Measurements from ENCODE around the gene RBM26. TPM values are rescaled to one million over a fixed set of nuclear protein-coding genes. Genes with fewer than 3 reads are reported as not detected.
A peak's percentile ranks its signal among the peaks of the same experiment; 100 is the strongest.

RBM26 gene
- total and polyA plus RNA-seq, 4 donors: 6.4 to 18.4 (median 12.3) TPM

GRCh38 chr13:79273045-79273444, 133.0 kb downstream of the RBM26 start:
- TF ChIP-seq HNF4A (conservative IDR thresholded peaks at IDR 0.05) (peak in 1 of 2 donors; percentile 34), SP1 (IDR thresholded peaks at IDR 0.05) (no peak), EGR1 (IDR thresholded peaks at IDR 0.05; ENCODE audit: low read depth in 2 of 2) (no peak)
- H3K36me3 ChIP-seq (ENCODE audit: control insufficient read depth in 4 of 4, insufficient read depth in 3 of 4, low read depth in 1 of 4, low read length in 3 of 4): no peaks in the 10 kb centered on the region
- H3K9ac ChIP-seq (ENCODE audit: low read depth in 1 of 2, low read length in 2 of 2): no peak overlapping the region
- H3K27me3 ChIP-seq (ENCODE audit: control insufficient read depth in 4 of 4, insufficient read depth in 4 of 4, low read length in 3 of 4): no peaks in the 10 kb centered on the region
- peaks cover 0 to 4% (median 1%) of the 10 kb centered on the region in 4 donors for H3K4me1 ChIP-seq (ENCODE audit: control insufficient read depth in 4 of 4, insufficient read depth in 4 of 4, low read length in 3 of 4)
- H3K9me3 ChIP-seq (ENCODE audit: control insufficient read depth in 4 of 4, low read length in 3 of 4): peaks cover 0 to under 1% (median 0%) of the 10 kb centered on the region in 4 donors
- no peak overlapping the region for H3K27ac ChIP-seq (ENCODE audit: low read depth in 1 of 2, low read length in 2 of 2)
- no peak overlapping the region for H3K4me3 ChIP-seq (ENCODE audit: low read depth in 1 of 3, low read length in 3 of 3)
- DNase-seq (ENCODE audit: low spot score): no peak

- DNase-seq (ENCODE audit: low spot score): no peak
- H3K9ac ChIP-seq (ENCODE audit: low read depth in 1 of 2, low read length in 2 of 2): no peak overlapping the region
- H3K27ac ChIP-seq (ENCODE audit: low read depth in 1 of 2, low read length in 2 of 2): no peak overlapping the region
- no peaks in the 10 kb centered on the region for H3K27me3 ChIP-seq (ENCODE audit: control insufficient read depth in 4 of 4, insufficient read depth in 4 of 4, low read length in 3 of 4)
- H3K4me3 ChIP-seq (ENCODE audit: low read depth in 1 of 3, low read length in 3 of 3): no peak overlapping the region
- H3K4me1 ChIP-seq (ENCODE audit: control insufficient read depth in 4 of 4, insufficient read depth in 4 of 4, low read length in 3 of 4): peaks cover 0 to 4% (median 1%) of the 10 kb centered on the region in 4 donors
- peak; percentile 45 to 50 for TF ChIP-seq HNF4A (conservative IDR thresholded peaks at IDR 0.05)
- no peak for TF ChIP-seq YY1 (IDR thresholded peaks at IDR 0.05)
- TF ChIP-seq EGR1 (IDR thresholded peaks at IDR 0.05; ENCODE audit: low read depth in 2 of 2): no peak
- H3K9me3 ChIP-seq (ENCODE audit: control insufficient read depth in 4 of 4, low read length in 3 of 4): peaks cover 0 to 2% (median 0%) of the 10 kb centered on the region in 4 donors
- no peaks in the 10 kb centered on the region for H3K36me3 ChIP-seq (ENCODE audit: control insufficient read depth in 4 of 4, insufficient read depth in 3 of 4, low read depth in 1 of 4, low read length in 3 of 4)
- WGBS: 12% methylated on average over 1 of the region's 1 CpG
Measured at GRCh38 chr13:79271616-79272015, 134.4 kb downstream of the RBM26 start.

GRCh38 chr13:79270859-79271258, 135.2 kb downstream of the RBM26 start:
- no peak for DNase-seq (ENCODE audit: low spot score)
- no peak overlapping the region for H3K9ac ChIP-seq (ENCODE audit: low read depth in 1 of 2, low read length in 2 of 2)
- no peaks in the 10 kb centered on the region for H3K36me3 ChIP-seq (ENCODE audit: control insufficient read depth in 4 of 4, insufficient read depth in 3 of 4, low read depth in 1 of 4, low read length in 3 of 4)
- 49% methylated on average over 3 of the region's 3 CpGs for WGBS
- H3K4me1 ChIP-seq (ENCODE audit: control insufficient read depth in 4 of 4, insufficient read depth in 4 of 4, low read length in 3 of 4): peaks cover 0 to 4% (median 1%) of the 10 kb centered on the region in 4 donors
- peaks cover 0 to 2% (median 0%) of the 10 kb centered on the region in 4 donors for H3K9me3 ChIP-seq (ENCODE audit: control insufficient read depth in 4 of 4, low read length in 3 of 4)
- H3K27me3 ChIP-seq (ENCODE audit: control insufficient read depth in 4 of 4, insufficient read depth in 4 of 4, low read length in 3 of 4): no peaks in the 10 kb centered on the region
- H3K27ac ChIP-seq (ENCODE audit: low read depth in 1 of 2, low read length in 2 of 2): no peak overlapping the region
- peak; percentile 50 for TF ChIP-seq FOXA1 (IDR thresholded peaks at IDR 0.05)
- TF ChIP-seq HNF4A (conservative IDR thresholded peaks at IDR 0.05): peak in 1 of 2 donors; percentile 22
- peak in 1 of 2 donors; percentile 15 for TF ChIP-seq RXRA (IDR thresholded peaks at IDR 0.05)
- peak; percentile 71 for TF ChIP-seq FOXA2 (IDR thresholded peaks at IDR 0.05)
- peak; percentile 44 for TF ChIP-seq YY1 (IDR thresholded peaks at IDR 0.05)
- TF ChIP-seq HNF4G (IDR thresholded peaks at IDR 0.05): no peak
- TF ChIP-seq REST (IDR thresholded peaks at IDR 0.05): no peak
- no peak overlapping the region for H3K4me3 ChIP-seq (ENCODE audit: low read depth in 1 of 3, low read length in 3 of 3)

Small RNA genes lying within 50 kb of the gene (small RNA-seq; reads per million reads assigned to genes)
- not detected for gene RNA5SP33

Other genes starting within 250 kb of the RBM26 start
- gene NDFIP2, start 74.9 kb upstream of the RBM26 start, total RNA-seq: 10 to 100 TPM; 15.5 to 22.2 TPM
- 10 to 100 TPM; 16.0 to 16.6 TPM for gene NDFIP2, start 74.9 kb upstream of the RBM26 start, polyA plus RNA-seq